CD14-positive monocyte (primary cell): ENCODE measurements around the gene TP53BP2. TPM values are rescaled to one million over a fixed set of nuclear protein-coding genes. Genes with fewer than 3 reads are reported as not detected.

Source experiments
- DNase-seq, 3 donors: peaks; one replicate each; pipeline ENCODE4 v3.0.0-alpha.2; 2011 to 2022
- H2AFZ ChIP-seq: 2 replicates; pipeline ENCODE4 v1.6.0; 2012; ENCODE audit warnings: mild to moderate bottlenecking, low read depth, low read length, inconsistent platforms; ENCODE audit not compliant: insufficient read depth, poor library complexity, severe bottlenecking
- H3K27ac ChIP-seq, 2 donors: 1 replicate in 1 of 2; 2 replicates in 1 of 2; pipeline ENCODE4 v1.5.1; 2012 to 2013; ENCODE audit warnings: low read length in 2 of 2, control low read depth in 1 of 2, inconsistent platforms in 1 of 2, low read depth in 1 of 2, mild to moderate bottlenecking in 1 of 2
- H3K27me3 ChIP-seq, 2 donors: one replicate each; pipeline versions ENCODE4 v1.6.0 to v1.6.1; 2011 to 2013; ENCODE audit warnings: low read length in 2 of 2; ENCODE audit not compliant: control insufficient read depth in 2 of 2, insufficient read depth in 2 of 2
- H3K36me3 ChIP-seq, 2 donors: replicated peaks in 1 of 2; 1 replicate in 1 of 2; 2 replicates in 1 of 2; pipeline versions ENCODE4 v1.5.1 to v1.6.1; 2012 to 2013; ENCODE audit warnings: low read length in 2 of 2, control low read depth in 1 of 2, inconsistent platforms in 1 of 2, mild to moderate bottlenecking in 1 of 2; ENCODE audit not compliant: insufficient read depth in 2 of 2, control insufficient read depth in 1 of 2
- H3K4me1 ChIP-seq, 2 donors: 1 replicate in 1 of 2; 2 replicates in 1 of 2; pipeline versions ENCODE4 v1.5.1 to v1.6.1; 2012 to 2013; ENCODE audit warnings: low read length in 2 of 2, control low read depth in 1 of 2, inconsistent platforms in 1 of 2, mild to moderate bottlenecking in 1 of 2, moderate library complexity in 1 of 2; ENCODE audit not compliant: insufficient read depth in 2 of 2, control insufficient read depth in 1 of 2
- H3K4me2 ChIP-seq: replicated peaks from 2 replicates; pipeline ENCODE3; 2012; ENCODE audit warnings: low read length, moderate library complexity, mild to moderate bottlenecking; ENCODE audit not compliant: poor library complexity, severe bottlenecking; ENCODE audit errors: extremely low read depth
- H3K4me3 ChIP-seq, 3 experiments: fragments of 200-600 bp in 1 of 3; sonication (generic) in 1 of 3; replicated peaks in 1 of 3; 1 replicate in 2 of 3; 2 replicates in 1 of 3; pipeline ENCODE4 v1.5.1; 2011 to 2013; ENCODE audit warnings: low read length in 3 of 3, mild to moderate bottlenecking in 3 of 3, control low read depth in 2 of 3, low read depth in 2 of 3, inconsistent platforms in 1 of 3, moderate library complexity in 1 of 3
- H3K79me2 ChIP-seq: 2 replicates; pipeline ENCODE4 v1.6.0; 2012; ENCODE audit warnings: mild to moderate bottlenecking, control low read depth, inconsistent platforms, low read length, moderate library complexity; ENCODE audit not compliant: insufficient read depth
- H3K9ac ChIP-seq: 2 replicates; pipeline ENCODE4 v1.6.0; 2017; ENCODE audit warnings: low read length, mild to moderate bottlenecking; ENCODE audit not compliant: insufficient read depth, poor library complexity, severe bottlenecking
- H3K9me3 ChIP-seq, 2 donors: replicated peaks in 1 of 2; 1 replicate in 1 of 2; 2 replicates in 1 of 2; pipeline versions ENCODE4 v1.5.1 to v1.6.1; 2012 to 2013; ENCODE audit warnings: low read length in 2 of 2, control low read depth in 1 of 2; ENCODE audit not compliant: control insufficient read depth in 1 of 2, insufficient read depth in 1 of 2
- H4K20me1 ChIP-seq: 2 replicates; pipeline ENCODE4 v1.6.0; 2012; ENCODE audit warnings: mild to moderate bottlenecking, low read length, control low read depth, moderate library complexity; ENCODE audit not compliant: insufficient read depth
- H3K27ac Mint-ChIP-seq, 7 donors: one replicate each; pipeline ENCODE4 v1.8.0; 2020; ENCODE audit warnings: mild to moderate bottlenecking in 7 of 7, mixed read lengths in 7 of 7, moderate library complexity in 6 of 7, inconsistent platforms in 2 of 7
- H3K27me3 Mint-ChIP-seq, 3 donors: one replicate each; pipeline ENCODE4 v1.8.0; 2021 to 2022; ENCODE audit warnings: low read depth in 3 of 3, mild to moderate bottlenecking in 3 of 3, mixed read lengths in 3 of 3, moderate library complexity in 3 of 3, inconsistent platforms in 1 of 3
- H3K36me3 Mint-ChIP-seq, 2 donors: one replicate each; pipeline ENCODE4 v1.8.0; 2020; ENCODE audit warnings: mixed read lengths in 2 of 2, inconsistent platforms in 1 of 2, mild to moderate bottlenecking in 1 of 2
- H3K4me1 Mint-ChIP-seq: one replicate; pipeline ENCODE4 v1.8.0; 2020; ENCODE audit warnings: mild to moderate bottlenecking, mixed read lengths
- H3K4me3 Mint-ChIP-seq, 2 donors: one replicate each; pipeline ENCODE4 v1.8.0; 2020; ENCODE audit warnings: mild to moderate bottlenecking in 2 of 2, mixed read lengths in 2 of 2, moderate library complexity in 1 of 2
- H3K9me3 Mint-ChIP-seq, 7 donors: one replicate each; pipeline ENCODE4 v1.8.0; 2020 to 2022; ENCODE audit warnings: mixed read lengths in 7 of 7, mild to moderate bottlenecking in 6 of 7, moderate library complexity in 6 of 7, inconsistent platforms in 2 of 7
- CTCF ChIP-seq: fragments of 200-600 bp; IDR thresholded peaks from one replicate; pipeline ENCODE4 v1.8.0; 2022; ENCODE audit warnings: antibody characterized with exemption, mild to moderate bottlenecking
- WGBS: methylation state at CpG from one replicate; pipeline ENCODE4 v1.1.5; 2013; ENCODE audit warnings: missing lambda C conversion rate; ENCODE audit not compliant: insufficient coverage; 5-methylcytosine and 5-hydroxymethylcytosine counted together
- intact Hi-C, 2 donors: fragments of 100-400 bp; cut with micrococcal nuclease; formaldehyde crosslinking; loops; one replicate each; pipeline versions ENCODE4 v1.15.0 to v1.15.1; 2023
- polyA plus RNA-seq, 3 donors: library from polyadenylated mRNA; depleted of rRNA in 1 of 3; unstranded in 2 of 3; stranded (reverse) in 1 of 3; fragments of 300-500 nt in 2 of 3; fragments of >200 nt in 1 of 3; fragmentation: Illumina TruSeq in 2 of 3; gene quantifications; 1 replicate in 2 of 3; 2 replicates in 1 of 3; pipeline ENCODE4 v1.2.3, GENCODE V29; 2012 to 2021

Gene TP53BP2
- polyA plus RNA-seq, 3 donors: 5.7 to 19.7 (median 8.8) TPM

- peak overlapping the region; percentile 21 to 94 for H3K27ac ChIP-seq
- H3K9me3 ChIP-seq: no peaks in the 10 kb centered on the region
- no CpG with 5 or more reads among the region's 1 CpG for WGBS
- H3K4me3 ChIP-seq: peak overlapping the region in 1 of 3 experiments; percentile 49
- H3K4me2 ChIP-seq: peak overlapping the region; percentile 54
- no peak overlapping the region for H3K27ac Mint-ChIP-seq
- no peak overlapping the region for H2AFZ ChIP-seq
- intact Hi-C loops: no loop called here
- no peaks in the 10 kb centered on the region for H3K27me3 Mint-ChIP-seq
- no peak for TF ChIP-seq CTCF
- no peak overlapping the region for H3K4me3 Mint-ChIP-seq
- H3K4me1 Mint-ChIP-seq: peaks cover 31% of the 10 kb centered on the region
- DNase-seq: no peak
- H3K9me3 Mint-ChIP-seq: no peaks in the 10 kb centered on the region
- H4K20me1 ChIP-seq: peaks cover 92% of the 10 kb centered on the region
- peaks cover 95% of the 10 kb centered on the region for H3K79me2 ChIP-seq
- no peak overlapping the region for H3K9ac ChIP-seq
- no peaks in the 10 kb centered on the region for H3K36me3 Mint-ChIP-seq
- H3K36me3 ChIP-seq: no peaks in the 10 kb centered on the region
- no peaks in the 10 kb centered on the region for H3K27me3 ChIP-seq
- H3K4me1 ChIP-seq: peaks cover 62 to 73% of the 10 kb centered on the region in 2 donors
These were observed 9.2 kb downstream of the TP53BP2 start for GRCh38 chr1:223836586-223836985.

- Histone ChIP-seq H3K9me3 (no peaks in the 10 kb centered on the region), H3K36me3 (no peaks in the 10 kb centered on the region), H3K4me2 (peak overlapping the region; percentile 54), H3K27ac (peak overlapping the region; percentile 45 to 94), H3K27me3 (no peaks in the 10 kb centered on the region), H2AFZ (no peak overlapping the region), H3K4me3 (peak overlapping the region in 1 of 3 experiments; percentile 49), H3K9ac (no peak overlapping the region), H3K4me1 (peaks cover 69 to 80% of the 10 kb centered on the region in 2 donors), H3K79me2 (peaks cover 90% of the 10 kb centered on the region), H4K20me1 (peaks cover 84% of the 10 kb centered on the region)
- peak in 2 of 3 donors; percentile 62 to 75 for DNase-seq
- H3K9me3 Mint-ChIP-seq: no peaks in the 10 kb centered on the region
- H3K27ac Mint-ChIP-seq: no peak overlapping the region
- H3K4me1 Mint-ChIP-seq: peaks cover 30% of the 10 kb centered on the region
- WGBS: no CpG with 5 or more reads among the region's 2 CpGs
- H3K4me3 Mint-ChIP-seq: no peak overlapping the region
- no peaks in the 10 kb centered on the region for H3K36me3 Mint-ChIP-seq
- no peak for TF ChIP-seq CTCF
- H3K27me3 Mint-ChIP-seq: no peaks in the 10 kb centered on the region
- intact Hi-C loops: no loop called here
These were observed 10.0 kb downstream of the TP53BP2 start for GRCh38 chr1:223835754-223836153.
